HG03575 (cell line): ENCODE data around the gene HEBP2.

Source experiments
- ATAC-seq: cut with Tn5 transposase; IDR thresholded peaks from one replicate; pipeline ENCODE4 v1.9.1; 2021; ENCODE audit not compliant: unreplicated experiment, insufficient number of reproducible peaks, low FRiP score; ENCODE audit errors: extremely low read depth

The HEBP2 gene

GRCh38 chr6:138393871-138394783, 9.9 kb upstream of the HEBP2 start:
- ATAC-seq, result no peak

DNA sequence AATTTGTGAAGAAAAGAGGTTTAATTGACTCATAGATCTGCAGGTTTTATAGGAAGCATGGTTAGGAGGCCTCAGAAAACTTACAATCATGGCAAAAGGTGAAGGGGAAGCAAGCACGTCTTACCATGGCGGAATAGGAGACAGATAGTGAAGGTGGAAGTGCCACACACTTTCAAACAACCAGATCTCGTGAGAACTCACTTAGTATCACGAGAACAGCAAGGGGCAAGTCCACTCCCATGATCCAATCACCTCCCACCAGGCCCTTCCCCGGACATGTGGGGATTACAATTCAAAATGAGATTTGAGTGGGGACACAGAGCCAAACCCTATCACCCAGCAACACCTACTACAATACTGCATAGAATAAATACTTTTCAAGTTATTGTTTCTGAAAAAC, 7.3 kb upstream of the HEBP2 start:
- ATAC-seq, result no peak

GRCh38 chr6:138397128-138398122, 6.6 kb upstream of the HEBP2 start:
- ATAC-seq, result no peak

GRCh38 chr6:138400326-138400725, 3.7 kb upstream of the HEBP2 start:
- no peak for ATAC-seq

DNA sequence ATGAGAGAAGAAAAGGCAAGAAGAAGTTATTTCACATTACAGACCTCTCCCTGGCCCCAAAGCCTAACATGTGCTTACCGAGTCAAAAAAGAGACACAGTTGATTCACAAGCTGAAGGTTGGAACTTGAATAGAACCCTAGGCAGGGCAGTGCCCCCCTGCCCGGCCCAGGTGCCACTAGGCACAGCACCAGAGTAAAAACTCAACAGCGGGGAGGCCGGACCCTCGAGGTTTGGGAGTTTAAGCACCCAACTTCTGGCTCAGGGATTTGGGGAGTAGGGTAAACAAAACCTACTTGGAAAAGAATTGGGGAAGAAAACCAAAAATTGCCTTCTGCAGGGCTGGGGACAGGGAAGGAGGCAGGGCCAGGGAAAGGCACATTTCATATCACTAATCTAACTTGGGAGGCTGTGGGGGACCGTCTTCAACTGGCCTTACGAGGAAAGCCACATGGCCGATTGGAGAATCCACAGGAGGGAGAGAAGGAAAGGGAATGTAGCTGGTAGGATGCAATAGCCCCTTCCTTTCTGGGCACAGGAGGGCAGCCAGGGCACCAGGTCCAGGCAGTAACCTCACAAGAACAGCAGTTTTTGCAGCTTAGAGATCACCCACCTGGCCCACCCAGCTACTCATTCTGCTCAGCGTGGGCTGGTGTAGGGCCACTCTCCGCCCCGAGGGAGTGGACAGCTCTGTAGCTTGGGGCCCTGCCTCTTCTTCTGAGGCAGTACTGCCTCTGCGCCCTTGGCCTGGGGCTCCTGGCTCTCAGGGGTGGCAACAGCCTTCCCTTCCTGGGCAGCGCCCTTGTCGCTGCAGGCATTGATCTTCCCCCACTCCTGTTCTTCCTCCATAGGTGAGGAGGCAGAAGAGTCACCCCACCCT, 1.8 kb upstream of the HEBP2 start:
- no peak for ATAC-seq

DNA sequence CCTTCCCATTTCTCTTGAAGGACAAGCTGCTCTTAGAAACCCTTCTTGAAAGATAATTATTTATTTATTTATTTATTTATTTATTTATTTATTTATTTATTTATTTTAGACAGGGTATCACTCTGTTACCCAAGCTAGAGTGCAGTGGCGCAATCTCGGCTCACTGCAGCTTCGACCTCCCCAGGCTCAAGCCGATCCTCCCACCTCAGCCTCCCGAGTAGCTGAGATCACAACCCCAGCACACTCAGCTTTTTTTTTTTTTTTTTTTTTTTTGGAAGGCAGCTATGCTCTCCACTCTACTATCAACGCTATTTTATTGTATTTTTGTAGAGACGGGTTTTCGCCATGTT, 1.2 kb upstream of the HEBP2 start:
- no peak for ATAC-seq

- no peak for ATAC-seq
These were observed 661 bp upstream of the HEBP2 start for GRCh38 chr6:138403324-138403800.

- ATAC-seq, result no peak
These were observed 779 bp downstream of the HEBP2 start for GRCh38 chr6:138404666-138405337.

DNA sequence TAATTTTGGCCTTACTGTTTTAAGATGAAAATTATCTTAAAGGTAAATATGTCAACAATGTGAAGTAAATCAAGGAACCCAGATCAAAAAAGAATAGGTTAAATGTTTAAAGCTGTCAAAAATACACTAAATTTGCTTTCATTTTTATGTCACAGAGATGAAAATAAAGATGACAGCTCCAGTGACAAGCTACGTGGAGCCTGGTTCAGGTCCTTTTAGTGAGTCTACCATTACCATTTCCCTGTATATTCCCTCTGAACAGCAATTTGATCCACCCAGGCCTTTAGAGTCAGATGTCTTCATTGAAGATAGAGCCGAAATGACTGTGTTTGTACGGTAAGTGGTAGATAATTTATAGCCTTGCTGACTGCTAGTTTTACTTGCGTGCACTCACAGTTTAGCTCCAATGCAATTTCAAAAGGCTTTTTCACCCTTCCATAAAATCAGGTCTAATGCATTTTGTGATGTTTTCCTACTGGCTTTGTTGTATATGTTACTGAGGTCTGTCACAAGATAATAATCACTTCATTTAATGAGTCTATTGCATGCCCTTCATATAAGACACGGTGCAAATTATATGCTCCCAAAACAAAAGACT, 1.9 kb downstream of the HEBP2 start:
- ATAC-seq, result no peak

DNA sequence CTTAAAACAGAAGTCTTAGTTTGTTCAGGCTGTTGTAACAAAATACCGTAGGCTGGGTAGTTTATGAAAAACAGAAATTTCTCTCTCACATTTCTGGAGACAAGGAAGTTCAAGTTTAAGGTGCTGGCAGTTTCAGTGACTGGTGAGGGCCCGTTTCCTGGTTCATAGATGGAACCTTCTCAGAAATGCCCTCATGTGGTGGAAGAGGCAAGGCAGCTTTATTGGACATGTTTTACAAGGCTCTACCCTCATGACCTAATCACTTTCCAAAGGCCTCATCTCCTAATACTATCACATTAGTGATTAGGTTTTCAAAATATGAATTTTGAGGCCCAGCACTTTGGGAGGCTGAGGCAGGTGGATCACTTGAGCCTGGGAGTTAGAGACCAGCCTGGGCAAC, 2.4 kb downstream of the HEBP2 start:
- ATAC-seq, result no peak

GRCh38 chr6:138410048-138410735, 6.2 kb downstream of the HEBP2 start:
- ATAC-seq, result no peak

GRCh38 chr6:138410972-138411880, 7.2 kb downstream of the HEBP2 start:
- ATAC-seq, result no peak

DNA sequence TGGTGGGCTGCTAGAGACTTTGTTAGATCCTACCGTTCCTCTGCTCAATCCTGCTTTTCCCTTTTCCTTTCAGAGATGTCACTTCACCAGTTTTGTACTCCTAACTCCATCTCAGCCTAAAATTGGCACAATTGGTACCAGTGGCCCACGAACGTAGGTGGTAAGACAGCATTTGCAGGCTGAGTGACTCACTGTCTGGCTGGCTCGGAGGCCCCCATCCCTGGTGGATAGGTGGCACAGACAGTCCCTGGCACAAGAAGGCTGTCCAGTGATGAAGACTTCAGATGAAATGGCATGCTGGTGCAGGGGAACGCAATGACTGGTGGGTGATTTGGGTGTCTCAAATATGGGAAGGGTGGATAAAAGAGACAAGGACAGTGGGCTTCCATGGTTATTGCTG, 11.1 kb downstream of the HEBP2 start:
- no peak for ATAC-seq

GRCh38 chr6:138416206-138416605, 12.2 kb downstream of the HEBP2 start:
- ATAC-seq, result no peak

DNA sequence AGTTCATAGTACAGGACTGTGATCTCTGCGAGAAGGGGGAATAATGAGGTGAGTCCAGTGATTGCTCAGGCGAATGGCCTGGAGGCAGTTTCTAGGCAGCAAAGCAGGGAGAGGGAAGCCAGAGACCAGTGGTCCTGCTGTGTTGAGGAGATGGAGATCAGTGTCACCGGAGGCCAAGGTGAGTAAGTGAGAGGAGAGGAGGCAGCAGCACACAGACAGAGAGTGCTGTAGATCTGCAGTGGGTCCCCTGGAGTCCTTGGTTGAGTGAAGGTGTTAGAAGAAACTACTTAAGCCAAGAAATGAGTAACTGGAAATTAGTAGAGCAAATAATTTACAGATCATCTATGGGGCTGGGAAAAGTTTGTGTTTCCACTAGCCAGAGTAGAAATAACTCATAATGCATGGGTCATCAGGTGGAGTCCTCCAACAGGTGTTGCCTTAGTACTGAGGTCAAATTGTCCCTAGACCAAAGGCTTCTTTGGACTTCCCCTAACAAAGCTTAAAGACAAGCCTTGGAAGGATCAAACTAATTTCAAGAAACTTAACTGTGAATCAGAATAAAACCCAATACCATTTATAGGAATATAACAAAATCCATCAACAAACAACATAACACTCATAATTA, 13.6 kb downstream of the HEBP2 start:
- ATAC-seq, result no peak

DNA sequence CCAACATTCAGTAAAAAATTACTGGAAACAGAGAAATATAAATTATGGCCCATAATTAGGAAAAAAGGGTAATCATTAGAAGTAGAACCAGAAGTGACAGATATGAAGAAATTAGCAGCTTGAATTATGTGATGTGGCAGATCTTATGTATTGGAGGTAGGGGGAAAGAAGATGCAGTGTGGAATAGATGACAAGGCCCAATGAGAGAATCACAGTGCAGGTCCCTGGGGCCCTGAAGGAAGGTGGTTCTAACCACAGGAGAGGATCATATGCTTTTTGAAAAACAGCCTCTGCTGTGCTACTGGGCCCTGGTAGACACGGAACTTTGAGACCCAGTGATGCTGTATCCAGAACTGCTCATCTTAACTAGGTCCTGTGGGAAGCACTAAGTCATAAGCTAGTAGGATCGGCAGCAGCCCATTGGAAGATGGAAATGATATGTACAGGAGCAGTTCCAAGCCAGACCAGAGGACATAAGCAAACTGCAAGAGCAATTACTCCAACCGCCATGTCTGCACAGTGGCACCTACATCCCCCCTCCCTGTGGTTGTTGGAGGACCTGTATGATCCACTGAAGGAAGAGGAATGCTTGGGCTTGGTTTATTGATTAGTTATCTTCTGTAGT, 14.2 kb downstream of the HEBP2 start:
- no peak for ATAC-seq
